Stimulated activated CD8-positive, alpha-beta memory T cell treated with anti-CD3 and anti-CD28 coated beads, Interleukin-15, amount 100 ng/mL, for 1 hour (primary cell): ENCODE results near the gene STKLD1.
"Not testable (repeated sequence)": the region's sequence is repeated elsewhere in the genome, so short reads cannot be mapped to it uniquely, and the experiment has no call there.

Experiments
- DNase-seq: peaks from one replicate; pipeline ENCODE4 v3.0.0-alpha.2; 2020; ENCODE audit warnings: low read depth

STKLD1 gene

GRCh38 chr9:133443982-133444381 lies 67.8 kb downstream of the STKLD1 start:
- no peak for DNase-seq

- DNase-seq = no peak
These were observed 69.3 kb downstream of the STKLD1 start for GRCh38 chr9:133445293-133445969.

- no peak for DNase-seq
These were observed 72.4 kb downstream of the STKLD1 start for GRCh38 chr9:133448487-133448972.

GRCh38 chr9:133449760-133450159 lies 73.6 kb downstream of the STKLD1 start:
- DNase-seq = no peak

GRCh38 chr9:133451865-133452264 lies 75.7 kb downstream of the STKLD1 start:
- DNase-seq = not testable (repeated sequence)

- no peak for DNase-seq
These were observed 76.4 kb downstream of the STKLD1 start for GRCh38 chr9:133452562-133452961.

GRCh38 chr9:133453651-133454050 lies 77.5 kb downstream of the STKLD1 start:
- no peak for DNase-seq

GRCh38 chr9:133454325-133454724 lies 78.2 kb downstream of the STKLD1 start:
- DNase-seq = no peak

GRCh38 chr9:133454943-133455673 lies 78.9 kb downstream of the STKLD1 start:
- DNase-seq = no peak
